AG08395 (cell line): ENCODE measurements around the gene HNRNPC.
"Not testable (repeated sequence)": the region's sequence is repeated elsewhere in the genome, so short reads cannot be mapped to it uniquely, and the experiment has no call there.

Experiments used
- DNase-seq: peaks from one replicate; pipeline ENCODE4 v3.0.0; 2012; ENCODE audit warnings: mixed read lengths, low spot score

Gene HNRNPC

DNA sequence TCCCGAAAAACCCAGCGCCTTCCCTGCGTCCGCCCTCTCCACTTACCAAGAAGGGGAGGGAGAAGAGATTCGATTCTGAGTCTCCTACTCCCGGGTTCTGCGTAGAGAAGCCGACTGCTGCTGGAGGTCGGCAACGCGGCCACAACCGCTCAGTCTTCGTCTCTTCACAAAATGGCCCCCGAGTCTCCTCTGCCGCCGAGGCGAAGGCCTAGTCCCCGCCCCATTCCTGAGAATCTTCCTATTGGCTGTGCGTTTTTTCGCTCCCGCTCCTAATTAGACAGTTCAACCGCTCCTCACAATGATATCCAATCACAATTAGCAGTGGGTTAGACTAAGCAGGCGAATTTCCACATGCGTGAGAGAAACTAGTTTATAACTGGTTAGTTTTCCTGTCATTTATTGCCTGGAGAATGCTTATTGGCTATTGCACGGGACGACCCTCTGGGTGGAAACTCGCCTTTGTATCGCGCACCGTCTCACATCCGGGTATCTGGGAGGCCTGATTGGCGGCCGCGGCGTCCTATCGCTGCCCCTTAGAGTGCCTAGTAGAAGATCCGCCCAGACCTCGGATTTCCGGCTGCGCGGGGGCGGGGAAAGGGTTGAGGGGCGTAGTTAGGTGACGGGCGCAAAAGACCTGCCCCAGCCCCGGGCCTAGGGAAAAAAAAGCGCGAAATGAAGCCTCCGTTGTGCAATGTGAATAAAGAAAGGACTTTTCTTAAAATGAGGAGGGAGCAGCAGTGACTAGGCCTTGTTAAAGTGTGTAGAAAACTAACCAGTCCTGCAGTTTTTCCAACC lies at the start of gene HNRNPC:
Gene HNRNPC, minus strand, starts transcription at position 191 of the 795 bp plus-strand sequence. CDS start 35,249 bp downstream, outside the sequence.
- DNase-seq = peak; percentile 99

- DNase-seq = no peak
These were observed 48.2 kb upstream of the HNRNPC start for GRCh38 chr14:21317398-21317797.

- no peak for DNase-seq
These were observed 44.3 kb upstream of the HNRNPC start for GRCh38 chr14:21313512-21313911.

DNA sequence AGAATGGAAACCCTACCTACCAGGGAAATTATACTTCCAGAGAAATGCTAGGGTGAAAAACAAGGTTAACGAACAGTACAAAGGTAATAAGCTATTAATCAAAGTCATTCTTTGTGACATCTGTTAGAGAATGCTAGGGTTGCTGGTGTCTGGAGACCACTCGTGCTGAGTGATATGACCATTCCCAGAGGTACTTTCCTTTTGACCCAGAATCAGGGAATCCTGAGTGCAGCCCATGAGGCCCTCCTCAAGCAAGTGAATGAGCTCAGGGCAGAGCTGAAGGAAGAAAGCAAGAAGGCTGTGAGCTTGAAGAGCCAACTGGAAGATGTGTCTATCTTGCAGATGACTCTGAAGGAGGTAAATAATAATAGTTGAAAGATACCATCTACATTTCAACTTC lies 42.4 kb upstream of the HNRNPC start:
- no peak for DNase-seq

- DNase-seq = no peak
These were observed 40.7 kb upstream of the HNRNPC start for GRCh38 chr14:21309956-21310355.

- DNase-seq = no peak
These were observed 40.0 kb upstream of the HNRNPC start for GRCh38 chr14:21309238-21309636.

- no peak for DNase-seq
These were observed 39.4 kb upstream of the HNRNPC start for GRCh38 chr14:21308479-21309237.

GRCh38 chr14:21308132-21308478 lies 38.9 kb upstream of the HNRNPC start:
- no peak for DNase-seq

- DNase-seq = no peak
These were observed 38.4 kb upstream of the HNRNPC start for GRCh38 chr14:21307637-21308036.

GRCh38 chr14:21302836-21303140 lies 33.5 kb upstream of the HNRNPC start:
- not testable (repeated sequence) for DNase-seq

DNA sequence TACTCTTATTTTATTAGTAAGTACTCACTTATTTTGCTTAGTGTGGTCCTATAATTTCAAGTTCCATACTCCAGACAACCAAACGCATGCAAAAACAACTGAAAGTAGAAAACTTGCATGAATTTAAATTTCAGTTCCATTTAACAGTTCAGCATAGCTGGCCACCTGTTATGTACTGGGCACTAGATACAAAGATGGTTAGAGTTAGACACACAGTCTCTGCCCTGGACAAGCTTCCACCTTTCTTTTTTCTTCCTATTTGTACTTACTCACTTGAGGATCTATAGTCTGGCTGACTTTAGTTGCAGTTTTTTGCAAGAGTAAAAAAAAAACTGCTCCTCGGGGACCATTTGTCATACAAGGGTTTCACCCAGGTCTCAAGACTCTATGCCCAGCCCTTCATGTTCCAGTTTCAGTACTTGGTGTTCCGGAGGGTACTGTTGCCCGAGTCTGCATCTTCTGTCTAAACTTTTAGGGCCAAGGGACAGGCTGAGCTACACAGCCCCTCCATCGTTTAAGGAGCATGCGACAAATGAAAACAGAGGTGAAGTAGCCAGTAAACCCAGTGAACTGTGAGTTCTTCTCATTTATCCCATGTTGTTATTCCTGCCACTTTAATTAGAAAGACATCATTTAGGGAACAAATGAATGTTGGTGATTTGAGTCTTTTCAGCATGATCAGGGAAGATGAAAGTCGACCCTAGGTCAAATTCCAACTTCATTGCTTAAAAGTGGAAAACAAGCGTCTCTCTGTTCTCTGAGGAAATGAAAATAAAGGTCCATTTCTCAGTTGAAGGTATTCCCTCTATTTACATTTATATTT lies 33.0 kb upstream of the HNRNPC start:
- no peak for DNase-seq

GRCh38 chr14:21300892-21301291 lies 31.6 kb upstream of the HNRNPC start:
- DNase-seq = no peak

- DNase-seq = no peak
These were observed 30.4 kb upstream of the HNRNPC start for GRCh38 chr14:21299562-21300130.

GRCh38 chr14:21298358-21298757 lies 29.1 kb upstream of the HNRNPC start:
- DNase-seq = no peak

- not testable (repeated sequence) for DNase-seq
These were observed 24.8 kb upstream of the HNRNPC start for GRCh38 chr14:21294026-21294425.

GRCh38 chr14:21287168-21287567 lies 17.9 kb upstream of the HNRNPC start:
- no peak for DNase-seq

GRCh38 chr14:21286516-21286915 lies 17.3 kb upstream of the HNRNPC start:
- DNase-seq = not testable (repeated sequence)

DNA sequence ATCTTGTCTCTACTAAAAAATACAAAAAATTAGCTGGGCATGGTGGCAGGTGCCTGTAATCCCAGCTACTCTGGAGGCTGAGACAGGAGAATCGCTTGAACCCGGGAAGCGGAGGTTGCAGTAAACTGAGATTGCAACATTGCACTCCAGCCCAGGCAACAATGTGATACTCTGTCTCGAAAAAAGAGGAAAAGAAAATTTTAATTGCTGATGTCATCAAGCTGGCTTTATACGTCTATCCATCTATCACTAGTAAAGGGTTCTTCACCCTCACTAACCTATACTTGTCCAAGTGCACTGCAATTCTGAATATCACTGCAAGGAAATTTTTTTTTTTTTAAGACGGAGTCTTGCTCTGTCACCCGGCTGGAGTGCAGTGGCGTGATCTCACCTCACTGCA lies 12.7 kb upstream of the HNRNPC start:
- not testable (repeated sequence) for DNase-seq

DNA sequence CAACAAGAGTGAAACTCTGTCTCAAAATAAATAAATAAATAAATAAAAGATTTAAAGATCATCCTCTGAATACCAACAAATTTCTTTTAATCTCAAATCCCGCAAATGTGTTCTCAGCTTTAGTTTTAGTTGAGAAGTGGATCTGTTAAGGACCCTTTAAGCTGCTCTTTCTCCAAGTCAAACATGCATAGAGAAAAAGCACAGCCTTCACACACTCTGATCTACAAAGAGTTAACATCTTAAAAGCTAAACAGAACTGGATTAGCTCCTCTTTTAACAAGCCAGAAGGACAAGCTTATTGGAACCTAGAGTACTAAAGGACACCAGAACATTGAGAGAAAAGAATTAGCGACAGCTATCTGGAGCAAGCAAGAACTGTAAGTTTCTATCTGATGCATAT lies 10.5 kb upstream of the HNRNPC start, which contains the start of gene RPGRIP1:
Gene RPGRIP1, plus strand, starts transcription at position 301 of the 400 bp plus-strand sequence. CDS start 7,894 bp downstream, outside the sequence.
- no peak for DNase-seq

DNA sequence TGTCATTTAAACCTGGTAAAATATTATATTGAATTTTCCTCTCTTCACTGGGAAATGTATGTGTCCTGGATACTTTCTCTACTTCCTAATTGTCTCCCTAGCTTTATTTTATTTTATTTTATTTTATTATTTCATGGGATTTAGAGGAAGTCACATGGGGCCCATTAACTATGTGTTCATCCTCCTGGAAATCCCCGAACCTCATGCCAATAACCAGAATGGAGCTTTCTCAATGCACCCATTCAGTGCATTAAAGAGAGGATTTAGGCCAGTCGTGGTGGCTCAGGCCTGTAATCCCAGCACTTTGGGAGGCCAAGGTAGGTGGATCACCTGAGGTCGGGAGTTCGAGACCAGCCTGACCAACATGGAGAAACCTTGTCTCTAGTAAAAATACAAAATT lies 9.4 kb upstream of the HNRNPC start:
- DNase-seq = no peak

GRCh38 chr14:21275261-21275858 lies 6.1 kb upstream of the HNRNPC start:
- no peak for DNase-seq

- not testable (repeated sequence) for DNase-seq
These were observed 3.4 kb upstream of the HNRNPC start for GRCh38 chr14:21272661-21273060.
